Lung (tissue), 12 donors: Measurements from ENCODE around the gene SLC7A10. TPM values are rescaled to one million over a fixed set of nuclear protein-coding genes. Genes with fewer than 3 reads are reported as not detected.
A peak's percentile ranks its signal among the peaks of the same experiment; 100 is the strongest.

Experiments used
- ATAC-seq: fragments of 200-7000 bp; cut with Tn5 transposase; one replicate; pipeline ENCODE4 v1.9.1; 2020; ENCODE audit warnings: moderate number of reproducible peaks; ENCODE audit not compliant: insufficient read depth, low FRiP score
- DNase-seq, 3 donors: peaks; one replicate each; pipeline ENCODE4 v3.0.0-alpha.2; 2013 to 2017
- H3K27ac ChIP-seq, 2 donors: one replicate each; pipeline ENCODE4 v1.5.1; 2013; ENCODE audit warnings: mild to moderate bottlenecking in 2 of 2, moderate library complexity in 2 of 2, control low read depth in 1 of 2, inconsistent platforms in 1 of 2, low read depth in 1 of 2, low read length in 1 of 2
- H3K27me3 ChIP-seq, 3 donors: one replicate each; pipeline ENCODE4 v1.5.1; 2013; ENCODE audit warnings: low read length in 2 of 3; ENCODE audit not compliant: control insufficient read depth in 3 of 3, insufficient read depth in 3 of 3
- H3K36me3 ChIP-seq, 4 donors: one replicate each; pipeline ENCODE4 v1.5.1; 2013; ENCODE audit warnings: low read length in 4 of 4, mild to moderate bottlenecking in 1 of 4, moderate library complexity in 1 of 4; ENCODE audit not compliant: control insufficient read depth in 4 of 4, insufficient read depth in 4 of 4
- H3K4me1 ChIP-seq, 5 donors: one replicate each; pipeline ENCODE4 v1.5.1; 2013; ENCODE audit warnings: low read length in 5 of 5, mild to moderate bottlenecking in 2 of 5, moderate library complexity in 1 of 5; ENCODE audit not compliant: control insufficient read depth in 5 of 5, insufficient read depth in 5 of 5
- H3K4me3 ChIP-seq: one replicate; pipeline ENCODE4 v1.5.1; 2013; ENCODE audit warnings: mild to moderate bottlenecking, control low read depth, moderate library complexity
- H3K9ac ChIP-seq, 2 donors: one replicate each; pipeline ENCODE4 v1.5.1; 2013; ENCODE audit warnings: low read length in 2 of 2, control low read depth in 1 of 2; ENCODE audit not compliant: insufficient read depth in 1 of 2
- H3K9me3 ChIP-seq, 4 donors: one replicate each; pipeline ENCODE4 v1.5.1; 2013; ENCODE audit warnings: low read length in 3 of 4, mild to moderate bottlenecking in 1 of 4, moderate library complexity in 1 of 4; ENCODE audit not compliant: control insufficient read depth in 4 of 4, insufficient read depth in 3 of 4
- WGBS, 2 donors: extraction: QIAGEN DNeasy Blood & Tissue Kit; methylation state at CpG; one replicate each; pipeline ENCODE4 v1.1.7; 2013; 5-methylcytosine and 5-hydroxymethylcytosine counted together
- polyA plus RNA-seq, 2 donors: library from polyadenylated mRNA; stranded (reverse); fragments of 200-250 nt; gene quantifications; one replicate each; pipeline ENCODE4 v1.2.1, GENCODE V29; 2013
- total RNA-seq, 2 donors: library from RNA; depleted of rRNA in 1 of 2; stranded (reverse); fragments of >200 nt in 1 of 2; gene quantifications; one replicate each; pipeline ENCODE4 v1.2.1, GENCODE V29; 2014 to 2021
- TF ChIP-seq, protein P1 (sequence below): IDR thresholded peaks from 2 replicates; pipeline ENCODE4 v1.5.1; 2012; ENCODE audit warnings: mild to moderate bottlenecking; ENCODE audit errors: control extremely low read depth, extremely low read depth
- donor health status: control.
- donor health status: control.
- donor health status: Bipolar disorder and iron deficiency.
- donor health status: healthy.
- donor health status: DM: yes; HTN: yes; CAD: no.

The SLC7A10 gene
- total and polyA plus RNA-seq, 4 donors = 0.02 to 0.71 (median 0.16) TPM

DNA sequence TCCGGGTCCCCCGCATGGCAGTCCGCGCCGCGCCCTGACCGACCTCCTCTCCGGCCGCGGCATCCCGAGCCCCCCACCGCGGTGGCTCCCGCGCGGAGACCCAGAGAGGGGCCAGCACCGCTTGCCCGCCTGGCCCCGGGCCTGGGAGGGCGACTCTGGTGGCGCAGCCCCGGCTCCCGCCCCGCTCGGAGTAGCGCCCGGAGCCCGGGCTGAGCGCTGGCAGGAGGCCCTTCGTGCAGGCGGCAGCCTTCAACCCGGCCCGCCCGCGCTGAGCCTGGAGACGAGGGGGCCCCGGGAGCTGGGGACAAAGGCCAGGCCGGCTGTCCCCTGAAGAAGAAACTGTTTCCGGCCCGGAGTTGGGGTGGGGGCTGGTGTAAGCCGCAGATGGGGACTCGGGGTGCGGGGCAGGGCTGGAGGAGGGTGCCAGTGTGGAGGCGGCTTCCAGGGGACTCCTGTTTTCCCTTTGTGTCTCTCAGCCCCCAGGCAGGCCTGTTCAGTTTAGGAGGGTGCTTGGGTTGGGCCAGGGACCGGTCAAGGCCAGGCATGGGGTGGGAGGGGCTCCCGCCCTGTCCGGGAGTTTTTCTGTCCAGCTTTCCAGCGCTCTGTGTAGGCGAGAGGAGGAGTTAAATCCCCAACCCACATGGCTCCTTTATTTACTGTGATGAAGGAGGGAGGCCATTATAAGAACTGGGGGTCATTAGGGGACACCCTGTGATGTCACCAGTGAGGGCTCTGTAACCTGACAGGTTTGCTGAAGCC, 30.6 kb downstream of the SLC7A10 start:
- H3K27me3 ChIP-seq = no peaks in the 10 kb centered on the region
- no peaks in the 10 kb centered on the region for H3K9me3 ChIP-seq
- H3K27ac ChIP-seq = no peak overlapping the region
- H3K4me3 ChIP-seq = peak overlapping the region; percentile 56
- peaks cover 0 to 10% (median 6%) of the 10 kb centered on the region in 5 donors for H3K4me1 ChIP-seq
- DNase-seq = peak; percentile 35 to 57 (median 52)
- peak overlapping the region; percentile 46 to 51 for H3K9ac ChIP-seq
- peak; percentile 55 for ATAC-seq
- H3K36me3 ChIP-seq = peaks cover 0 to 15% (median 4%) of the 10 kb centered on the region in 4 donors
- TF ChIP-seq, protein P1, sequence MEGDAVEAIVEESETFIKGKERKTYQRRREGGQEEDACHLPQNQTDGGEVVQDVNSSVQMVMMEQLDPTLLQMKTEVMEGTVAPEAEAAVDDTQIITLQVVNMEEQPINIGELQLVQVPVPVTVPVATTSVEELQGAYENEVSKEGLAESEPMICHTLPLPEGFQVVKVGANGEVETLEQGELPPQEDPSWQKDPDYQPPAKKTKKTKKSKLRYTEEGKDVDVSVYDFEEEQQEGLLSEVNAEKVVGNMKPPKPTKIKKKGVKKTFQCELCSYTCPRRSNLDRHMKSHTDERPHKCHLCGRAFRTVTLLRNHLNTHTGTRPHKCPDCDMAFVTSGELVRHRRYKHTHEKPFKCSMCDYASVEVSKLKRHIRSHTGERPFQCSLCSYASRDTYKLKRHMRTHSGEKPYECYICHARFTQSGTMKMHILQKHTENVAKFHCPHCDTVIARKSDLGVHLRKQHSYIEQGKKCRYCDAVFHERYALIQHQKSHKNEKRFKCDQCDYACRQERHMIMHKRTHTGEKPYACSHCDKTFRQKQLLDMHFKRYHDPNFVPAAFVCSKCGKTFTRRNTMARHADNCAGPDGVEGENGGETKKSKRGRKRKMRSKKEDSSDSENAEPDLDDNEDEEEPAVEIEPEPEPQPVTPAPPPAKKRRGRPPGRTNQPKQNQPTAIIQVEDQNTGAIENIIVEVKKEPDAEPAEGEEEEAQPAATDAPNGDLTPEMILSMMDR = no peak
- WGBS, 2 donors = 3 to 5% methylated on average over 36 to 49 of the region's 49 CpGs

DNA sequence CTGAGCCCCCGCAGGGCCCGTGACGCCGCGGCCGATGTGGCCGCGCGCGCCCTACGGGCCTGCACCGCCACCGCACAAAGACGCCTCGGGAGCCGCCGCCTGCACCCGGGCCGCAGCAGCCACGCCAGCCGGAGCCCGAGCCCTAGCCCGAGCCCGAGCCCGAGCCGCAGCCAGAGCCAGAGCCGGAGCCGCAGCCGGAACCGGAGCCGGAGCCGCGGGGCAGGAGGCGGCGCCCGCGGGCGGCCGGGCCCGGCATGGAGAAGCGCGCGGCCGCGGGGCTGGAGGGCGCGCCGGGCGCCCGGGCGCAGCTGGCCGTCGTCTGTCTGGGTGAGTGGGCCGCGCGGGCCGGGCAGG, 31.1 kb downstream of the SLC7A10 start:
- H3K27me3 ChIP-seq = no peaks in the 10 kb centered on the region
- 0 to 1% methylated on average over 17 to 57 of the region's 57 CpGs for WGBS, 2 donors
- peaks cover 0 to 15% (median 4%) of the 10 kb centered on the region in 4 donors for H3K36me3 ChIP-seq
- H3K4me3 ChIP-seq = peak overlapping the region; percentile 56
- H3K9me3 ChIP-seq = no peaks in the 10 kb centered on the region
- H3K4me1 ChIP-seq = peaks cover 0 to 10% (median 6%) of the 10 kb centered on the region in 5 donors
- ATAC-seq = peak; percentile 20
- no peak overlapping the region for H3K9ac ChIP-seq
- TF ChIP-seq, protein P1 = no peak
- peak in 2 of 3 donors; percentile 1 to 7 for DNase-seq
- H3K27ac ChIP-seq = no peak overlapping the region

DNA sequence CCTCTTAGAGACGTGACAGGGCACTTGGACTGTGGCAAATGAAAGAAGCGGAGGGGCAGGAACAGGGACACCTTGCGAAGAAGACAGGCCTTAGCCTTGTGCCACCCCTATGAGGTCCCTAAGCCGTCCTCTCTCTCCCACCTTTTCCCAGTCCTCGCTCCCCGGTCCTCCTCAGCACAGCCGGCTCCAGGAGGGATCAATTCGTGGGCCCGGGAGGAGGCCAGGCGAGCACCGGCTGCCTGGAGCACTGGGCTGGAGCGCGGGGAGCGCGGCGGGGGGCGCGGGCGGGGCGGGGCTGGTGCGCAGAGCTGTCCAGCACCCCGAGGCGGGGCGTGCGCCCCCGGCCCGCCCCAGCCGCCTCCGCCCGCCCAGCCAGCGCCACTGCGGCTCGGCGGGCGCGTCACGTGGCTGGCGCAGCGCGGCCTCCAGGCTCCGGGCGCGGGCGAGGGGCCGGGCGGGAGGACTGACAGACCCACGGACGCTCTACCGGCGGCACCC, 31.7 kb downstream of the SLC7A10 start, which contains the start of gene LRP3:
LRP3 (plus strand) TSS at position 466 of the 498 bp plus-strand sequence. CDS start 456 bp downstream, outside the sequence.
- H3K27ac ChIP-seq = no peak within 1 kb of the TSS
- H3K4me3 ChIP-seq = peak within 1 kb of the TSS; percentile 56
- 5 to 7% methylated on average over 26 to 50 of the region's 50 CpGs for WGBS, 2 donors
- TF ChIP-seq, protein P1 = no peak
- H3K27me3 ChIP-seq = no peaks in the 10 kb centered on the region
- peaks cover 0 to 10% (median 6%) of the 10 kb centered on the region in 5 donors for H3K4me1 ChIP-seq
- H3K36me3 ChIP-seq = peaks cover 0 to 15% (median 3%) of the 10 kb centered on the region in 4 donors
- ATAC-seq (no peak), DNase-seq (peak; percentile 61 to 83 (median 73))
- no peaks in the 10 kb centered on the region for H3K9me3 ChIP-seq
- peak within 1 kb of the TSS; percentile 46 to 51 for H3K9ac ChIP-seq
